Uterus (tissue), 4 donors: Measurements from ENCODE around the gene NUP210. TPM values are rescaled to one million over a fixed set of nuclear protein-coding genes. Genes with fewer than 3 reads are reported as not detected.

ENCODE experiments used
- DNase-seq, 2 donors: peaks; one replicate each; pipeline ENCODE4 v3.0.0-alpha.2; 2019 to 2020
- H3K27ac ChIP-seq, 2 donors: fragments of 200-600 bp; sonication (generic); 1 replicate in 1 of 2; 2 replicates in 1 of 2; pipeline ENCODE4 v1.5.1; 2016 to 2018
- H3K27me3 ChIP-seq, 2 donors: fragments of 200-600 bp; sonication (generic); one replicate each; pipeline ENCODE4 v1.5.1; 2018 to 2019; ENCODE audit warnings: control low read depth in 1 of 2
- H3K36me3 ChIP-seq, 2 donors: fragments of 200-600 bp; sonication (generic); one replicate each; pipeline ENCODE4 v1.5.1; 2019; ENCODE audit warnings: control low read depth in 1 of 2
- H3K4me1 ChIP-seq, 2 donors: fragments of 200-600 bp; sonication (generic); one replicate each; pipeline ENCODE4 v1.5.1; 2018 to 2019; ENCODE audit warnings: control low read depth in 1 of 2
- H3K4me3 ChIP-seq, 2 donors: fragments of 200-600 bp; sonication (generic); 1 replicate in 1 of 2; 2 replicates in 1 of 2; pipeline ENCODE4 v1.5.1; 2018 to 2019; ENCODE audit warnings: mild to moderate bottlenecking in 1 of 2
- H3K9me3 ChIP-seq, 2 donors: fragments of 200-600 bp; sonication (generic); one replicate each; pipeline ENCODE4 v1.5.1; 2019; ENCODE audit warnings: control low read depth in 1 of 2
- POLR2A ChIP-seq, 2 donors: fragments of 450-650 bp; IDR thresholded peaks; one replicate each; pipeline ENCODE4 v1.6.1; 2016; ENCODE audit warnings: antibody characterized with exemption in 2 of 2, mild to moderate bottlenecking in 1 of 2, moderate library complexity in 1 of 2
- intact Hi-C: fragments of 100-400 bp; cut with DNase I; formaldehyde crosslinking; loops from one replicate; pipeline ENCODE4 v1.15.1; 2023; ENCODE audit warnings: low total_unique reads
- total RNA-seq, 4 donors: library from RNA; depleted of rRNA in 3 of 4; stranded (reverse); fragments of >200 nt in 3 of 4; gene quantifications; one replicate each; pipeline versions ENCODE4 v1.1.0 to v1.2.4, GENCODE V29; 2014 to 2023
- TF ChIP-seq, protein P1 (sequence below), 4 experiments: fragments of 200-600 bp in 2 of 4; fragments of 450-650 bp in 2 of 4; sonication (generic) in 2 of 4; IDR thresholded peaks; one replicate each; pipeline ENCODE4 v1.5.1; 2016 to 2019; ENCODE audit warnings: antibody characterized with exemption in 4 of 4, mild to moderate bottlenecking in 2 of 4, moderate library complexity in 1 of 4
- donor health status: DM: yes; HTN: yes; CAD: no.

The NUP210 gene
- total RNA-seq, 4 donors from 2014 or later: 0.29 to 9.5 (median 5.1) TPM

DNA sequence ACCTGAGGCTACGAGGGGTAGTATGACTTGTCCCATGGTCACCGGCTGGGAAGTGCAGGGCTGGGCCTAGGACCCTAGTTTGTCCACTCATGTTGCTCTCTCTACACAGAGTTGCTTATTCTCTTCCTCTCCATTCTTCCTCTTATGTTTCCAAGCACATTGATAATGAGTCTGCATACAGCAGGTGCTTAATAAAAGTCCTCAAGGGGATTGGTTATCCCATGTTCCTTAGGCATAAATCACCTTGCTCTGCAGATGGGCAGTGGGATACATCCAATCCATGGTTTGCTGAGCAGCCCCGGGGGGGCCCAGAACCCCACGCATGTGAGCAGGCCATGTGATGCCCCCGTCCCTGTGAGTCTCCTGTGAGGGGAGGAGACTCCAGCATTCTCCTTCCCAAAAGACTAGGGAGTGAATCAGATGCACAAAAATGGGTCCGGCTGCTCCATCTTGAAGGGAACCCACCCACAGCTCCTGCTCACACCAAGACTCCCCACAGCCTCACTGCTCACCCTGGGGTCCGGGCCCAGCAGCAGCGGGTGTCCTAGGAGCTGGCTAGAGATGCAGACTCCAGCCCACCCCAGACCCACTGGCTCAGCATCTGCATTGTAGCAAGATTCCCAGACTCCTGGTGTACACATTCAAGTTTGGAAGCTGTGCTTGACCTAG lies 139.9 kb downstream of the NUP210 start:
- peaks cover 0 to 9% of the 10 kb centered on the region in 2 donors for H3K4me1 ChIP-seq
- H3K36me3 ChIP-seq: no peaks in the 10 kb centered on the region
- peaks cover 0 to 12% of the 10 kb centered on the region in 2 donors for H3K27me3 ChIP-seq
- peaks cover 0 to 4% of the 10 kb centered on the region in 2 donors for H3K9me3 ChIP-seq
- no peak overlapping the region for H3K4me3 ChIP-seq
- TF ChIP-seq, protein P1, sequence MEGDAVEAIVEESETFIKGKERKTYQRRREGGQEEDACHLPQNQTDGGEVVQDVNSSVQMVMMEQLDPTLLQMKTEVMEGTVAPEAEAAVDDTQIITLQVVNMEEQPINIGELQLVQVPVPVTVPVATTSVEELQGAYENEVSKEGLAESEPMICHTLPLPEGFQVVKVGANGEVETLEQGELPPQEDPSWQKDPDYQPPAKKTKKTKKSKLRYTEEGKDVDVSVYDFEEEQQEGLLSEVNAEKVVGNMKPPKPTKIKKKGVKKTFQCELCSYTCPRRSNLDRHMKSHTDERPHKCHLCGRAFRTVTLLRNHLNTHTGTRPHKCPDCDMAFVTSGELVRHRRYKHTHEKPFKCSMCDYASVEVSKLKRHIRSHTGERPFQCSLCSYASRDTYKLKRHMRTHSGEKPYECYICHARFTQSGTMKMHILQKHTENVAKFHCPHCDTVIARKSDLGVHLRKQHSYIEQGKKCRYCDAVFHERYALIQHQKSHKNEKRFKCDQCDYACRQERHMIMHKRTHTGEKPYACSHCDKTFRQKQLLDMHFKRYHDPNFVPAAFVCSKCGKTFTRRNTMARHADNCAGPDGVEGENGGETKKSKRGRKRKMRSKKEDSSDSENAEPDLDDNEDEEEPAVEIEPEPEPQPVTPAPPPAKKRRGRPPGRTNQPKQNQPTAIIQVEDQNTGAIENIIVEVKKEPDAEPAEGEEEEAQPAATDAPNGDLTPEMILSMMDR (IDR thresholded peaks at IDR 0.05): no peak
- no peak for TF ChIP-seq POLR2A (IDR thresholded peaks at IDR 0.05)
- intact Hi-C loops: no loop called here
- no peak for DNase-seq
- H3K27ac ChIP-seq: no peak overlapping the region

DNA sequence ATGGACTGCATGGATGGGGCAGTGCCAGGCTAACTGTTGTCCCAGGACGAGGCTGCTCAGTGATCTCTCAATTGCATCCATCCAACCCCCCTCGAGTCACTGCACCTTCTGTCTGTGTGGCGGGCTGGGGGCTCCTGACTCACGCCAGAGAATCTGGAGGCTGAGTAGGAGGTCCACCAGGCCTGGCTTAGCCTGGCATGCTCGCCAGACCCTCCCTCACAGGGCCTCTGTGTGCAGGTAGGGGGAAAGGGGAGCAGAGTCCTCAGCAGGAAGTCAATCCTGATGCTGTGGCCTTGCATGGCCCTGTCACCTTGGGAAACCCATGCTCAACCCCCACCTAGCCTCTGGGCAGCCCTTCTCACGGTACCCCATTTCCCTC lies 140.6 kb downstream of the NUP210 start:
- Histone ChIP-seq H3K27me3 (peaks cover 0 to 12% of the 10 kb centered on the region in 2 donors), H3K4me1 (peaks cover 0 to 9% of the 10 kb centered on the region in 2 donors), H3K4me3 (no peak overlapping the region), H3K9me3 (peaks cover 0 to 4% of the 10 kb centered on the region in 2 donors), H3K27ac (no peak overlapping the region), H3K36me3 (no peaks in the 10 kb centered on the region)
- no peak for DNase-seq
- intact Hi-C loops: no loop called here
- TF ChIP-seq, protein P1 (IDR thresholded peaks at IDR 0.05): no peak
- TF ChIP-seq POLR2A (IDR thresholded peaks at IDR 0.05): no peak

DNA sequence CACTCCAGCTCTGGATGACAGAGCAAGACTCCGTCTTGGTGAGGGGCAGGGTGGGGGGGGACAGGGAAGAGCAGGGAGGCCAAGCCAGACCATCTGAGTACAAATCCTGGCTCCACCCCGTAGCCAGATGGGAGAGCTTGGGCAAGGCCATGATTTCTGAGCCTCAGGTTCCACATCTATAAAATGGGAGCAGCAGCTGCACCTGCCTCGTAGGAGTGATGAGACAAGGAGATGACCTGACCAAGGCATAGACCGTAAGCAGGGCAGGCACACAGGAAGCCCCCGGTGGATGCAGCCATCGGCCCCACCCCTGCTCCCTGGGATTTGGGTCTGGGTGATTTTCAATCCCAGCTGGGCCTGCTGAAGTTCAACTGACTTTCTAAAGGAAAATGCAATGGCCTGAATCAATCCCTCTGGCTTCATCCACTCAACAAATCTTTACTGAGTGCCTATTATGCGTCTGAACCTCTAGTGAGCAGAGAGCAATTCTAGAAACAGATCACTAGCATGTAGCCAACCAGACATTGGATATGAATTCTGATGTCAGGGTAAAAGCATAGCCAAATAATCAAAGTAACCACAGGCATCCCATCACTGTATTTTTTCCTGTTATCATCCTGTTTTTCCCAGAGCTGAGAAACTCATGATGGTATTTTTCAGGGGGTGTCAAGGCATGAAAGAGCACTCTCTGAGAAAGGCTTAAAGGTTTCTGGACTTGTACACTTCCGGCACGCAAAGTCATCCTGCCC lies 141.2 kb downstream of the NUP210 start:
- Histone ChIP-seq H3K27ac (no peak overlapping the region), H3K4me3 (no peak overlapping the region), H3K27me3 (peaks cover 0 to 8% of the 10 kb centered on the region in 2 donors), H3K4me1 (peaks cover 0 to 9% of the 10 kb centered on the region in 2 donors), H3K36me3 (no peaks in the 10 kb centered on the region), H3K9me3 (peaks cover 0 to 2% of the 10 kb centered on the region in 2 donors)
- intact Hi-C loops: no loop called here
- no peak for DNase-seq
- TF ChIP-seq, protein P1 (IDR thresholded peaks at IDR 0.05): no peak
- no peak for TF ChIP-seq POLR2A (IDR thresholded peaks at IDR 0.05)

DNA sequence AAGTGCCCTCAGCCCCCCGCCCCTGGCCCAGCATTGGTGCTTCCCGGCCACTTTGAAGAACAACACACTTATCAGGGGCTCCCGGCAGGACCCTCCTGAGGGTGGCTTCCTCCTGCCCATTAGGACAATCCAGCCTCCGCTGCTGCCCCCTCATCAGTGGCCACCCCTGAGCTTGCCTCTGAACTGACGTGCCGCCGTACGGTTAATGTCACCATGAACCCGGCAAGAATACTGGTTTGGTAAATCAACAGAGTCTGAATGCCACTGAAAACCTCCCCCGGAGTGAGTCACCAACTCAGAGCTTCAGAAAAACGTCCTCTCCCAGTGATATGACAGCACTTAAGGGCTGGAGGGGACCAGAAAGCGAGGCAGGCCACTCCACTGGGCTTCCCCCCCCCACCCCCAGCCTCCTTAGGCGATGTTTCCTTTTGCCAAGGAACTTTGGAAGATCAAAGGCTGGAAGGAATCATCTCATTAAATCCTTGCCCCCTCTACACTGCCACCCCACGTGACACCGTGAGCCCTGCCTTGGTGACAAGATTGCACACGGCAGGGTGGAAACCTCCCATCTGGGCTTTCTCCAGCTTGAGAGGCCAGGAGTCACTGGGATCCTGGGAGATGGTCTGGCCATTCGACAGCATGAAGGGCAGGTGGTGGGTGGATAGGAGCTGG lies 142.1 kb downstream of the NUP210 start:
- H3K9me3 ChIP-seq: no peaks in the 10 kb centered on the region
- peak overlapping the region in 1 of 2 donors; percentile 2 for H3K27ac ChIP-seq
- no peaks in the 10 kb centered on the region for H3K36me3 ChIP-seq
- no peaks in the 10 kb centered on the region for H3K27me3 ChIP-seq
- no peak for TF ChIP-seq POLR2A (IDR thresholded peaks at IDR 0.05)
- TF ChIP-seq, protein P1 (IDR thresholded peaks at IDR 0.05): no peak
- intact Hi-C loops: no loop called here
- H3K4me1 ChIP-seq: peaks cover 0 to 9% of the 10 kb centered on the region in 2 donors
- no peak for DNase-seq
- no peak overlapping the region for H3K4me3 ChIP-seq
